ENCODE results near the gene ABLIM1. TPM values are rescaled to one million over a fixed set of nuclear protein-coding genes. Genes with fewer than 3 reads are reported as not detected.

Gene ABLIM1
- total RNA-seq, 4 donors from 2014 or later: 75.2 to 172 (median 110) TPM

DNA sequence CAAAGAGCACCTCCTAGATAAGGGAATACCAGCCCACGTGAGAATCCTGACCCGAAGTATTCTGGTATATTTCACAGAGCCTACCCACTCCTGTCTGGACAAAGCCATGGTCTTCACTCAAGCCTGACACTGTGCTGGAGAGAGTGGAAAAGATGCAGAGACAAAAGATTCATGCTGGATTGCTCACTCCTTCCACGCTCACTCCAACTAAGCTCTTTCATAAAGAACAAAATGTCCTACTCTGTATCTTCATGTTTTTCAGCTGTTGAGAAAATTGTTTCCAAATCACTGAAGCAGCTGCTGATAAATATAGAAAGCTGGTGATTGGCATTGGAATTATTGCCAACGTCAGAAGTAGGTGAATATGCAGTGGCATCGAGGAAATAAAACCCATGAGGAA, 106.0 kb downstream of the ABLIM1 start:
- Histone ChIP-seq H3K27me3 (no peaks in the 10 kb centered on the region), H3K4me3 (no peak overlapping the region), H3K36me3 (peaks cover 0 to 6% of the 10 kb centered on the region in 2 donors), H3K4me1 (peaks cover 3 to 24% (median 8%) of the 10 kb centered on the region in 3 donors), H3K9me3 (no peaks in the 10 kb centered on the region), H3K27ac (peak overlapping the region; percentile 21 to 69 (median 50))
- ATAC-seq: no peak
- peak; percentile 73 for TF ChIP-seq POLR2AphosphoS5 (IDR thresholded peaks at IDR 0.05)
- TF ChIP-seq EP300 (IDR thresholded peaks at IDR 0.05): no peak
- TF ChIP-seq, protein P1, sequence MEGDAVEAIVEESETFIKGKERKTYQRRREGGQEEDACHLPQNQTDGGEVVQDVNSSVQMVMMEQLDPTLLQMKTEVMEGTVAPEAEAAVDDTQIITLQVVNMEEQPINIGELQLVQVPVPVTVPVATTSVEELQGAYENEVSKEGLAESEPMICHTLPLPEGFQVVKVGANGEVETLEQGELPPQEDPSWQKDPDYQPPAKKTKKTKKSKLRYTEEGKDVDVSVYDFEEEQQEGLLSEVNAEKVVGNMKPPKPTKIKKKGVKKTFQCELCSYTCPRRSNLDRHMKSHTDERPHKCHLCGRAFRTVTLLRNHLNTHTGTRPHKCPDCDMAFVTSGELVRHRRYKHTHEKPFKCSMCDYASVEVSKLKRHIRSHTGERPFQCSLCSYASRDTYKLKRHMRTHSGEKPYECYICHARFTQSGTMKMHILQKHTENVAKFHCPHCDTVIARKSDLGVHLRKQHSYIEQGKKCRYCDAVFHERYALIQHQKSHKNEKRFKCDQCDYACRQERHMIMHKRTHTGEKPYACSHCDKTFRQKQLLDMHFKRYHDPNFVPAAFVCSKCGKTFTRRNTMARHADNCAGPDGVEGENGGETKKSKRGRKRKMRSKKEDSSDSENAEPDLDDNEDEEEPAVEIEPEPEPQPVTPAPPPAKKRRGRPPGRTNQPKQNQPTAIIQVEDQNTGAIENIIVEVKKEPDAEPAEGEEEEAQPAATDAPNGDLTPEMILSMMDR (IDR thresholded peaks at IDR 0.05): no peak
- TF ChIP-seq POLR2A (IDR thresholded peaks at IDR 0.05): no peak
- WGBS, 2 donors (ENCODE audit: low coverage in 1 of 2): 64 to 85% methylated on average over 5 of the region's 5 CpGs

DNA sequence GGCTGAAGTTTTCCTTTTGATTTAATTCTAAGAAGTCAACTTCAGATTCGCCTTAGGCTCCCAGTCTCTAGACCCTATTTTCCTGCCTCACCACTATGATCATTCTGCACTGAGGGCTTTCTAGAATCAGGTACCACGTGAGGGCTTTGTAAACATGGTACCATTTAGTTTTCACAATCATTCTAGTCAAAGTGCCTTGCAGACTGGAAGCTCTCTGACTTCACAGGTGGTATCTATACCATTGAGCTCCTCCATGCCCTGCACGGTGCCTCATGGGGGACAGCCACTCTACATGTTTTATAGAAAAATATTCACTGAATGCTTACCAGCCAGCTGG, 106.5 kb downstream of the ABLIM1 start:
- Histone ChIP-seq H3K4me1 (peaks cover 3 to 24% (median 8%) of the 10 kb centered on the region in 3 donors), H3K27ac (peak overlapping the region; percentile 21 to 69 (median 50)), H3K4me3 (peak overlapping the region; percentile 12 to 36), H3K9me3 (no peaks in the 10 kb centered on the region), H3K36me3 (peaks cover 0 to 8% of the 10 kb centered on the region in 2 donors), H3K27me3 (no peaks in the 10 kb centered on the region)
- no peak for TF ChIP-seq POLR2A (IDR thresholded peaks at IDR 0.05)
- no peak for TF ChIP-seq EP300 (IDR thresholded peaks at IDR 0.05)
- TF ChIP-seq, protein P1 (IDR thresholded peaks at IDR 0.05): no peak
- no peak for TF ChIP-seq POLR2AphosphoS5 (IDR thresholded peaks at IDR 0.05)
- WGBS, 2 donors (ENCODE audit: low coverage in 1 of 2): 29 to 40% methylated on average over 2 to 3 of the region's 3 CpGs
- ATAC-seq: no peak

DNA sequence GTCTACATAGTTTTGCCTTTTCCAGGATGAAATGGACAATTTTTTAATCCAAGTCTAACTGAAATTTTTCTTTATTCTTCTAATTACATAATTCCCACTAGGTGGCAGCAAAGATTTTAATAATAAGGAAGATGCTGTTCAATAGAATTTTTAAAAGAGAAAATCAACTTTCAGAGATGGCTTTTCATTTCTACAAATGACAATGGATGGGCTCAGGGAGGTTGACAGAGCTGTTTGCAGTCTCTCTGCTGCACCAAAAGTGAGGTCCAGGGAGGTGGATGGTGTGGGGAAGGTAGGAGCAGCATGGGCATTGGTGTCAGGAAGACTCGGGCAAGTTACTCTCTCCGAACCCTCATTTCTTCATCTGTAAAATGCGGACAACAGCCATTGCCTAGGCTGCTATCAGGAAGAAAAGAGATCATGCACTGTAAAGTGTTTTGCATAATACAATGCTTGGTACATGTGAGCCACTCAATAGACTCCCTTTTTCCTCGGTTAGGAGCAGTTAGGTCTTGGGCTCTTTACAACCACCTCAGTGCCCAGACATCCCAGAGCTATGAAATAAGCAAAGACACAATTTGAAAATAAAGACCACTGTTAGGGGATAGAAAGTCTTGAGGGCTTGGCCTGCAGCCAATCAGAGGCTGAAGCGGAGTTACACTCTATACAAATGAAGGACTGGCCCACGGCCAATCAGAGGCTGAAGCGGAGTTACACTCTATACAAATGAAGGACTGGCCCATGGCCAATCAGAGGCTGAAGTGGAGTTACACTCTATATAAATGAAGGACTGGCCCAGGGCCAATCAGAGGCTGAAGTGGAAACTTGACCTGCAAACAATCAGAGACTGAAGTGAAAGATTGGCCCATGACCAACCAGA, 107.1 kb downstream of the ABLIM1 start:
- TF ChIP-seq, protein P1 (IDR thresholded peaks at IDR 0.05): peak; percentile 54 to 68 (median 60)
- no peak for TF ChIP-seq EP300 (IDR thresholded peaks at IDR 0.05)
- ATAC-seq: no peak
- Histone ChIP-seq H3K4me1 (peaks cover 3 to 24% (median 8%) of the 10 kb centered on the region in 3 donors), H3K9me3 (no peaks in the 10 kb centered on the region), H3K27me3 (no peaks in the 10 kb centered on the region), H3K36me3 (peaks cover 0 to 14% of the 10 kb centered on the region in 2 donors), H3K27ac (peak overlapping the region; percentile 21 to 69 (median 50)), H3K4me3 (peak overlapping the region; percentile 12 to 36)
- WGBS, 2 donors (ENCODE audit: low coverage in 1 of 2): 12 to 37% methylated on average over 5 to 6 of the region's 7 CpGs

DNA sequence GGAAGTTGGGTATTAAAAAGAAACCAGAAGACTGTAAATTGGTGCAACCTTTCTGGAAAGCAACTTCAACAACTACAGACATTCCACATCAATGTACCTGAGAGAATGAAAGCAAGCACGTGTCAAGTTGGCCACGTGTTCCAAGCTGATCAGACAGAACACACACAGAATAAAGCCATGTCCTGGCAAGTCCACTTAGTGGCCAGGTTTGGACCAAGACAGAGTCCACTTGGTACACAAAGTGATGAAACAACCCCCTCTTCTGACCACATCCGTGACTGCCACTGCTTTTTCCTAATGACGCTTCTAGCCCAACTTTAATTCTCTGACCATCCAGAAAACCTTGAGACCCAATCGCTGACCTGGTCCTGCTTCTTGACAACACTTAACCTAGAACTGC, 109.4 kb downstream of the ABLIM1 start:
- Histone ChIP-seq H3K36me3 (peaks cover 0 to 32% of the 10 kb centered on the region in 2 donors), H3K27ac (no peak overlapping the region), H3K27me3 (no peaks in the 10 kb centered on the region), H3K4me1 (peaks cover 3 to 24% (median 8%) of the 10 kb centered on the region in 3 donors), H3K9me3 (no peaks in the 10 kb centered on the region), H3K4me3 (no peak overlapping the region)
- 34 to 41% methylated on average over 3 to 5 of the region's 5 CpGs for WGBS, 2 donors (ENCODE audit: low coverage in 1 of 2)
- ATAC-seq: peak; percentile 66
- no peak for TF ChIP-seq POLR2AphosphoS5 (IDR thresholded peaks at IDR 0.05)
- TF ChIP-seq, protein P1 (IDR thresholded peaks at IDR 0.05): peak; percentile 24 to 70 (median 58)

DNA sequence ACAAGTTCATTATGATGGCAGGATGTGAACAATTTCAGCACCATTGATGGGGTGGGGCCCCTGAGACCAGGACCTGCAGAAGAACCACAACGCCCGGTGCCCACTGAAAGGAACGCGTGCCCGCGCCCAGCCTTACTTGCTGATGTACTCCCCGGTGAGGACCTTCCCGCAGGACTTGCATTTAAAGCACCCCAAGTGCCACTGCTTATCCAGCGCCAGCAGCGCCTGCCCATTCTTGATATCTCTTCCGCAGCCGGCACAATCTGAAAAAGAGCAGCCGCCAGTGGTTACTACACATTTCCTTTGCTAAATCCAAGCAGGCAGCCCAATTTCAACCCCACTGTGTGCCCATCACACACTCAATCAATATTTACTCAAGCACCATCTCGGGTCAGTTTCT, 110.6 kb downstream of the ABLIM1 start:
- peak overlapping the region in 1 of 4 donors; percentile 10 for H3K27ac ChIP-seq
- peaks cover 0 to 35% of the 10 kb centered on the region in 2 donors for H3K36me3 ChIP-seq
- TF ChIP-seq POLR2A (IDR thresholded peaks at IDR 0.05): no peak
- TF ChIP-seq, protein P1 (IDR thresholded peaks at IDR 0.05): no peak
- TF ChIP-seq EP300 (IDR thresholded peaks at IDR 0.05): no peak
- no peaks in the 10 kb centered on the region for H3K9me3 ChIP-seq
- H3K27me3 ChIP-seq: no peaks in the 10 kb centered on the region
- 82 to 89% methylated on average over 12 to 14 of the region's 14 CpGs for WGBS, 2 donors (ENCODE audit: low coverage in 1 of 2)
- H3K4me1 ChIP-seq: peaks cover 3 to 31% (median 8%) of the 10 kb centered on the region in 3 donors
- no peak for ATAC-seq
- H3K4me3 ChIP-seq: no peak overlapping the region
